GM19463 (cell line): ENCODE measurements around the gene CHCHD6.

Experiments used
- ATAC-seq: cut with Tn5 transposase; IDR thresholded peaks from one replicate; pipeline ENCODE4 v1.9.1; 2021; ENCODE audit warnings: mild to moderate bottlenecking, moderate library complexity; ENCODE audit not compliant: unreplicated experiment

The CHCHD6 gene

DNA sequence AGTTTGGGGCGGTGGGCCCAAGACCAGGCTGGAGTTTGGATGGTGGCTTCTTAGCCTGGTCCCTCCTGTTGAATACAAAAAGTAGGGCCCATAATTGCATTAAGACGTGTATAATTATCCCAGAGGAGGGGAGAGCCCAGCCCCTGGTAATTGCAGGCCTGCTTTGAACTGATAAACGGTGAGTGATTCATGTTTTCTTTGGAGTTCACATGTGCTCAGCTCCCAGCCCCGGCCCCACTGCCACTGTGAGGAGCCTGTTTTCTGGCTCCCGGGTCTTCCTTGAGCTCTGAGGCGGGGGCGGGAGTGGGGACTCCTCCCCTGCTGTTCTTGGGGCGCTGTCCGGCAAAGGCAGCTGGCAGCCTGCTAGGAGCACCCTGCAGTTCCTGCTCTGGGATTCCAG, 282.0 kb downstream of the CHCHD6 start:
- ATAC-seq: no peak

DNA sequence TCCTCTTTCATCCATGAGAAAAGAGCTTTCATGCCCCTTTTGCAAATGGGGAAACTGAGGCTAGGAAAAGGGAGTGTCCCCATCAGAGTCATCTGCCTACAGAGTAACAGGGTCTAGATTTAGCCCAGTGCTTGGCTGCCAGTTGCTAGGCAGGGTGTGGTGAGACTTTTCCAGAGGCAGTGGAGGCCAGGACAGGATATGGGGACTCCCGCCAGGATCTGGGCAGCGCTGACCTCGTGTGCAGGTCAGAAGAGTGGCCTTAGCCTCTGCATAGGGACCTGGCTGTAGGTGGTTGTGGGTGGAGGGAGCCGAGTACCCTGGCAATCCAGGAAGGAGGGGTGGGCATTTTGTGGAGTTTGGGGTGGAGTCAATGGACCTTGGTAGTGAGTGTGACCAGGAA, 283.1 kb downstream of the CHCHD6 start:
- ATAC-seq: no peak

DNA sequence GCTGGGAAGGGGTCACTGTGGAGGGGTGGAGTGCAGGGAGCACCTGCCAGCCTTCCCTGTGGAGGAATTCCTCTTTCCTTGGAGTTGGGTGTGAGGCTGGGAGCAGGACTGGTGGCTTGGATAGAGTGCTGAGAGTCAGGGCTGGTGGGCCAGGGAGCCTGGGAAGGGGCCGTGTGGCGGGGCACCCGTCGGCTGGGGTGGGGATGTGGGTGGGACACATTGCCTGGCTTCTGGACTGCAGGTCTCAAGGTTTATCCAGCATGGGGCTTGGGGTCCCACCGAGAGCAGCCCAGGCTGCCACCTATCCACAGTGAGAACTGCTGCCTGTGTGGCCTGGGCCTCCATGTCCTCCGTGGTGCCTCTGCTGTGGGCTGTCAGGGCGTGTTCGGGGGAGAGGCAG, 283.6 kb downstream of the CHCHD6 start:
- ATAC-seq: no peak

DNA sequence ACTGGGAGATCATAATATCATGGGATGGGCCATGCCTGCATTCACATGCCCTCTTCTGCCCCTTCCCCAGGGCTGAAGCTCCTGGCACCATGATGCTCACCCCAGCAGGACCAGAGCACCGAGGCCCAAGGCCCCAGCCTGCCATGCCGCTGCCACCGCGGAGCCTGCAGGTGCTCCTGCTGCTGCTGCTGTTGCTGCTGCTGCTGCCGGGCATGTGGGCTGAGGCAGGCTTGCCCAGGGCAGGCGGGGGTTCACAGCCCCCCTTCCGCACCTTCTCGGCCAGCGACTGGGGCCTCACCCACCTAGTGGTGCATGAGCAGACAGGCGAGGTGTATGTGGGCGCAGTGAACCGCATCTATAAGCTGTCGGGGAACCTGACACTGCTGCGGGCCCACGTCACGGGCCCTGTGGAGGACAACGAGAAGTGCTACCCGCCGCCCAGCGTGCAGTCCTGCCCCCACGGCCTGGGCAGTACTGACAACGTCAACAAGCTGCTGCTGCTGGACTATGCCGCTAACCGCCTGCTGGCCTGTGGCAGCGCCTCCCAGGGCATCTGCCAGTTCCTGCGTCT, 284.5 kb downstream of the CHCHD6 start:
- ATAC-seq: no peak

DNA sequence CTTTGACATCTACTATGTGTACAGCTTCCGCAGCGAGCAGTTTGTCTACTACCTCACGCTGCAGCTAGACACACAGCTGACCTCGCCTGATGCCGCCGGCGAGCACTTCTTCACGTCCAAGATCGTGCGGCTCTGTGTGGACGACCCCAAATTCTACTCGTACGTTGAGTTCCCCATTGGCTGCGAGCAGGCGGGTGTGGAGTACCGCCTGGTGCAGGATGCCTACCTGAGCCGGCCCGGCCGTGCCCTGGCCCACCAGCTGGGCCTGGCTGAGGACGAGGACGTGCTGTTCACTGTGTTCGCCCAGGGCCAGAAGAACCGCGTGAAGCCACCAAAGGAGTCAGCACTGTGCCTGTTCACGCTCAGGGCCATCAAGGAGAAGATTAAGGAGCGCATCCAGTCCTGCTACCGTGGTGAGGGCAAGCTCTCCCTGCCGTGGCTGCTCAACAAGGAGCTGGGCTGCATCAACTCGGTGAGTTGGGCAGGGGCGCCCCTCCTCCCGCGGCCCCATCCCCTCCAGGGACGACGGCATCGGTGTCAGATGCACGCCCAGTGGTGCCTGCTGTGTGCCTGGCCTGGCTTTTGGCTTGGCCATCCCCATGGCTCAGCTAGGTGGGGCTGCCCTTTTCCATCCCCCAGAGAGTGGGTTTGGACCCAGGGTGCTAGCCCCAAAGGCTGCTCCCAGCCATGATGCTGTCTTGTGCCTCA, 285.4 kb downstream of the CHCHD6 start:
- ATAC-seq: no peak

DNA sequence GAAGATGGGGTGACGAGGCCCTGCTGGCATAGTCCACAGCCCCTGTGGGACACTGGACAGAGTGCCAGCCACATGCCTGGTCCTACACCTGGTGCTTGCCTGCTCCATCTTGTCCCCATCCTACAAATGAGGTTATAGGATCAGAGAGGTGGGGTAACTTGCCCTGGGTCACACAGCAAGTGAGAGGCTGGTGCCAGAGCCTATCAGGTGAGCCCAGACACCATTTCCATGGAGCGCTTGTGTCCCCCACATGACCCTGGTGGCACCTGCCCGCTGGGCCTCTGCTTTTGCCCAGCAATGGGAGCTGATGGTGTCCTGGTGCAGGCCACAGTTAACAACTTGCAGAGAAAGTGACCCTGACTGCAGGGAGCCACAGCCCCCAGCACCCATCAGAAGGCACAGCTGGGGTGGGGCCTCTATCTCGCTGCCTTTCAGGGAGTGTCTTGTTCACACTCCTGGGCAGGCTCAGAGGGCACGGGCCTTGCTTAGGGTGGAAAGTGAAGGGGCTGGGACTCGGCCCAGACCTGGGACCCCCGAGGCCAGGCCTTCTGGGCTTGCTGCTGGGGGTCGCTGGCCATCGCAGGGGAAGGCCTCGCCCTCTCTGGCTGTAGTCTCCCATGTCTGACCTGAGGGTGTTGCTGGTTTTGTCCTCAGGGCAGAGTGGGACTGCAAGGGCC, 286.1 kb downstream of the CHCHD6 start:
- no peak for ATAC-seq

DNA sequence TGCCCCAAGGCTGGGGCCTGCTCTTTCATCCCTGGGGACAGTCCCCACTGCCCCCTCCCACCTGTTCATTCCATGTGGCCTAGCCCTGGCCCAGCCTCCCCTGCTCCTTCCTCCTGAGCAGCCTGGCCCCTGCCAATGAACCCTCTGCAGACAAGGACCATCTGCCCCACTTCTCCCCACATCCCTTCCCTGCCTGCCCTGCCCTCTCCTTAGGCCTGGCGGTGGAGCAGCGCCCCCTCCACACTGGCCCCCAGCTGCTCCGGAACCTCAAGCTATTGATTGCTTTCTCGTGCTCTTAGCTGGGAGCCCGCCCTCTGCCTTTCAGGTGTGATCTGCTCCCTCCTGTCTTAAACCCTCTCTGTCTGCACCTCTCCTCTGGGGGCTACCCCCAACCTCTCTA, 286.9 kb downstream of the CHCHD6 start:
- ATAC-seq: no peak

DNA sequence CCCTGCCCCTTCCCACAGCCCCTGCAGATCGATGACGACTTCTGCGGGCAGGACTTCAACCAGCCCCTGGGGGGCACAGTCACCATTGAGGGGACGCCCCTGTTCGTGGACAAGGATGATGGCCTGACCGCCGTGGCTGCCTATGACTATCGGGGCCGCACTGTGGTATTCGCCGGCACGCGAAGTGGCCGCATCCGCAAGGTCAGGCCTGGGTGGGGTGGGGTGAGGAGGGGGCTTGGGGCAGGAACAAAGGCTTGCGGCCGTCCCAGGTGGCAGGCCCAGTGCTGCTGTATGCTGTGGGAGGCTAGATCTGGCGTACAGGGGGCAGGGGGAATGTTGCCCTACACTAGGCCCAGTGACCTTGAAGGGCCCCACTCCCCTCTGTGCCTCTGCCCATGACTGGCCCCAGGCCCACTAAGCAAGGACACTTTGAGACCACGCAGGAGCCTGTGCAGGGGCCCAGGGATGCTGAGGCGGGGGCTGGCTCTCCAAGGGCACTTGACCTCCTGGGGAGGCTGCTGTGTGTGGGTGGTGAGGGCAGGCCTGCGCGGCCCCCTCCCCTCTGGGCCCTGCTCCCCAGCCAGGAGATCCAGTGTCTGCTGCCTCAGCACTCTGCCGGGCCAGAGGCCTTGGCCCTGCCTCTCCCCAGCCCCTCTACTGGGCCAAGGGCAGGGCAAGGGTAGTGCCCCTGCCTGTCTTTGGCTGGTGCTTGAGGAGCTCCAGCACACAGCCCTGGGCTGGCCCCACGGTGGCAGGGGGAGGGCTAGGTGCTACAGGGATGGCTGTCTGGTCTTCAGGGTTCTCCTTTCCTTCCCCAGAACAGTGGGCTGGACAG, 287.5 kb downstream of the CHCHD6 start:
- ATAC-seq: no peak

DNA sequence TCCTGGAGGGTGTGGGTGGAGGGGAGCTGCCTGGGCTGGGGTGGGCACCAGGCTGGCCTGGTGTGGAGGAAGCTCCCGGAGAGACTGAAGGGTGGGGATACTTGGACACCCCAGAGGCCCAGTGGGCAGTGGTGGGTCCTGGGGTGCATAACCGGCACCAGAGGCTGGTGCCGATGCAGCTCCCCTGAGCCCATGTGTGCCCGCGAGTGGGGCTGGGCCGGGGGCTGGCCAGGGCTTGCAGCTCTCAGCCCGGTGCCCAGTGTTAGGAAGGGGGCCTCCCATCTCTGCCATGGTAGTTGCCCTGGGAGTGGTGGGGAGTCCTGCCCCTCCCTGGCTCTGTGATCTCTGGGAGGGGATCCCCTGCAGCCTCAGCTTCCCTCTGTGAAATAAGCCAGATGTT, 288.2 kb downstream of the CHCHD6 start:
- ATAC-seq: no peak

DNA sequence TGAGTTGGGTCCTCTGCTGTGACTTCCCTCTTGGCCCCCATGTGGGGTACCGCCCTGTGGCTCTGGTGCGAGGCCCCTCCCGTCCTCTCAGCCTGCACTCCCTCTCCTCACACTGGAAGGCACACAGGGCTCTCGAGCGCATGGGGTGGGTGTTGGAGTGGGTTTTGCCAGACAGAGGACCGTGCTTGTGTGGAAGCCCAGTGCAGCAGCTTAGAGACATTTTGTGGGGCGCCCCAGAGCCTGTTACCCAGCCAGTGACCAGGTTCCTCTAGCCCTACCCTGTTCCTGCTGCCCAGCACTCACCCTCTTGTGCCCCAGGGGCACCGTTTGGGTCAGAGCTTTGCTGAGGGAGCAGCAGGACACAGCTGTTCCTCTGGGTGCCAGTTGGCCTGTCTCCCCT, 288.7 kb downstream of the CHCHD6 start:
- ATAC-seq: no peak

DNA sequence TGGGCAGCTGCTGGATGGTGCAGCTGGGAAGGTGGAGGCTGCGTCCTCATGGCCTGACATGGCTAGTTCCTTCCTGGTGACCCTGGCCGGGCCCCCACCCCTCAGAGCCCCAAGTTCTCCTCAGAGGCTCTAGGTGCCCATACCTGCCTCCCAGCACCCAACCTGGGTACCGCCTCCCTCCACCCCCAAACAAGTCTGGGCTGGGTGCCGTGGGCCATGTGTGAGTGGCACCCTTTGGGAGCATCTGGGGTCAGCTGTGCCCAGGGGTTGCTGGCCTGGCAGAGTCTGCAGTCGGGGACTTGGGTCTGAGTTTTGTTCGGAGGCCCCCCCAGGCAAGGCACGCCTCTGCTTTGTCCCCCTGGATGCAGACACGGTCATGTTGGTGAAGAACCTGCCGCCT, 289.4 kb downstream of the CHCHD6 start:
- ATAC-seq: no peak

DNA sequence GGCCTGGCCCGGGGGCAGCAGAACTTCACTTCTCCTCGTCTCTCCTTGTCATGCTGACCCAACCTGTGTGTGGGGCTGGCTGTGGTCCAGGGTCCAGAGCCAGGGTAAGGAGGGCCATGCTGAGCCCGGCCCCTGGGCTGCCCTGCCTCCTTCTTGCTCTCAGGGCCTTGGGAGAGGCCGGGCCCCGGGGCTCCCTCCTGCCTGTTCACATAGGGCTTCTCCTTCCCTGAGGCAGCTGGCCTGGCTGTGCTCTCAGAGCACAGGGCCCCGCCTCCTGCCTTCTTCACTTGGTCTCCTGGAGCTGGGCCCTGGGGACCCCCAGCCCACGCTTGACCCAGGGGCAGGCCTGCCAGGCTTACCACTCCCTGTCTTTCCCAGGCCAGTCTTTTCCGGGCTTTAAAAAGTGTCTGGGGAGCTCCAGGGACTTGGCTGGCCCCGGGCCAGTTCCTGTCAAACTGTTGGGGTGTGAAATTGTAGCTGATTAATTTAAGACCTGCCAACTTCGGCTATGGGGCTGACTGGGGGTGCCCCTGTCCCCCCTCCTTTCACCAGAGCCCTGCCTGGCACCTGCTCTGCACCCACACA, 290.7 kb downstream of the CHCHD6 start:
- no peak for ATAC-seq

DNA sequence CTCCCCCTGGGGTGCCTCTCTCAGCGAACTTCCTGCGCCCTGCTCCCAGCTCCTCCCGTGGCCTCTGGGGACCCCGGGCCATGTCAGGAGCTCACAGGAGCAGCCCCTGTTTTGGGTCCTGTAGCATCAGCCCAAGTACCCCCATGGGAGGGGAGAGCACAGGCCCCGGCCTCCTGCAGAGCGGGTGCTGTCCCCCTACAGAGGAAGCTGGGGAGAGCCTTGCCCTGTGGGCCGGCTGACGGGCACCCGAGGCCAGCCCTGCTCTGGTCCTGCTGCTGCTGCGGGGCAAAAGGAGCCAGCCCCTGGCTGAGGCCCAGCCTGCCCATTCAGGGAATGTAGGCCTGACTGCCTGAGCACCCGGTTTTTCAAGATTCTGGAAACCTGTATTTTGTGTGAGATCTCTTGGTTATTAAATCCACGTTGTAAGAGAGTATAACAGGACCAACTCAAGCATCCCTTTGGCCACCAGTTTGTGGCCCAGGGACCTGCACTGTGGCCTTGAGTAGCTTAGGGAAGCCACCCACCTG, 291.3 kb downstream of the CHCHD6 start:
- ATAC-seq: no peak

DNA sequence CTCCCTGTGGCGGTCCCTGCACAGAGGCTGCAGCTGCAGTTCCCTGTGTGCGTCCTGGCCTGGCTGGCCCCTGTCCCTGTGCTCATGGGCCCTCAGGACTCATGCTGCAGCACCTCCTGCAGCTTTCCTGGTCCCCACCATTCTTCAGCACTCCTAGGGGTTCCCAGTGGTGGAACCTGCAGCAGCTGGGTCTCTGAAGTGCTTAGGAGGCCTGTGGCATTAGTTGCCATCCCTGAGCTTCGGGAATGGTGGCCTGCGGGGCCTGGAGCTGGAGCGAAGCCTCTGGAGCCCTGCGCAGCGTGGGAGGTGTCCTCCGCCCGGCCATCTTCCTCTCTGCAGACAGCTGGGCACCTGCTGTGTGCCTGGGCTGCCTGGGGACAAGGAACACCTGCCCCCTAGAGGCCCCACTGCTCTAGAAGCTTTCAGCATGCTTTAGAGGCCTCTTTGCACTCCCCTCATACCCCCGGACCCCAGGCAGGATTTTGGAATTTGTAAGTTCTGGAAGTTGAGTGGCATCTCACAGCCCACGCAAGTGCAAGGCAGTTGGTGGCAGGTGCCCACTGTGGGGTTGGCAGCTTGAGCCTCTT, 292.0 kb downstream of the CHCHD6 start:
- ATAC-seq: no peak

DNA sequence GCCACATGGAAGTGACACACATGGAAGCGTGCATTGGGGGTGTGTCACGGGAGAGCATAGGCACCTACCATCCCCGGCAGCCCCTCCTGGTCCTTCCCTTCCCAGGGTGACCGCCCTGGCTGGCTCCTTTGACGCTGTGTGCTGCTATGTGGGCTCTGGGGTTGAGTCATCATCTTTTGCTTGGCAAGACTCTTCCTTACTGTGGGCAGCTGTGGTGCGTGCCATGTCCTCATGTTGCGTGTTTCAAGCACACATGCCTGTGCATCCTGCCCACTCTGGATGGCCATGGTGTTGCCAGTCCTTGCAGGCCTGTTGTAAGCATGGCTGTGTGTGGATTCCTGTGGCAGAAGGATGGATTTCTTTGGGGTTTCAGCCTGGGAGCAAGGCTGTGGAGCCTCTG, 292.9 kb downstream of the CHCHD6 start:
- ATAC-seq: no peak

DNA sequence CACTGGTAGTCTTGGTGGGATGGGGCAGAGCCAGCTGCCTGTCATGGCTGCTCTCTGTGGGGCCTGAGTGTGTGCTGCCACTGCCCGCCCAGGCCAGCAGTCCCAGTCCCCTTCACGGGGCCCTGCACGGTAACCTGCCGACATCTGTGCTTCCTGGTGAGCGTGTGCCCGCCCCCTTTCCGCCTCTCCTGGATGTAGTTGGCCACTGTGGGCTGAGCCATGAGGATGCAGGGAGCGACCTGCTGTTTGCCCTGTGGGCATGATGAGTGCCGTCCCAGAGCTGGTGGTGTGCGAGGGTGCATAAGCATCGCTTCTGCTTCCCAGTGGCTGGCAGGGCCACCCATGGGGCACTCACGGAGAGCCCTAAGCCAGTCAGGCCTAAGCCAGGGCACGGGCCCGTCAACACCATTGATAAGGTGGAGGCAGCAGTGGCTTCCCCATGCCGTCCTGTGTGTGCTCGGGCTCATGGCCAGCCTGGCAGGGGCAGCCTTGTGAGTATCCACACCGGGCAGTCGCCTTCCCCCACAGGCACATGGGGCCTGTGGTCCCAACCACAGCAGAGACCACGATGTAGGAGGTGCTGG, 293.5 kb downstream of the CHCHD6 start:
- ATAC-seq: no peak

DNA sequence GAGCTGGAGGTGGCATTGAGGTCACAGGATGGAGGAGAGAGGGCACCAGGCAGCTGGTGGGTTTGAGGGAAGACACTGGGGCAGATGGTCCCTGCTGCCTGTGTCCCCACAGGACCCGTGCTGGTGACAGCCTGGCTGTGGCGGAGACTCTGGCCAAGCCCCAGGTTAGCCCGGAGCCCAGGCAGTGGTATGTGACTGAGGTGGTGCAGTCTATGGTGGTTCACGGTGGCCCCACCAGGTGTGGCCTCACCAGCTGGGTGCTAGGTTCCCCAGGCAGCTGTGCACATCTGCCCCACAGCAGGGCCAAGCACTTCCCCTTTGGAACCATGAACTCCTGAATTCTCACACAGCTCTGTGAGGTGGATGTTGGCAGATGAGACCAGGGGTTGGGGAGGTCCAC, 294.3 kb downstream of the CHCHD6 start:
- ATAC-seq: no peak

DNA sequence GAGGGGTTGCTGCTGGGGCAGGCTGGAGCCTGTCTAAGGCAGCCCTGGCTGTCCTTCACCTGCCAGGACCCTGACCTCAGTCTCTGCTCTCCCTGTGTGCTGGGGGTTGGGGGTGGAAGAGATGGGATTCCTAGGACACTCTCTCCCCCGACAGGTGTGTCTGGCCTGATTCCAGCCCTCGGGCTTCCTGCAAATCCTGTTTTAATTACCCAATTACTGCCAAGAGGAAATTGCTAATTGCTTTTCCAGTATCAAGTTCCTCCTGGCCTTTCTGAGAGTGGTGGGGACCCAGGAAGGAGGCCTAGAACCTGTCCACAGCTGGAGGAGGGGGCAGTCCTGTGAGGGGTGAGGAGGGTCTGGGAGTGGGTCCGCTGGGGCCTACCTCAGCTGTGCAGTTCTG, 294.7 kb downstream of the CHCHD6 start:
- no peak for ATAC-seq

DNA sequence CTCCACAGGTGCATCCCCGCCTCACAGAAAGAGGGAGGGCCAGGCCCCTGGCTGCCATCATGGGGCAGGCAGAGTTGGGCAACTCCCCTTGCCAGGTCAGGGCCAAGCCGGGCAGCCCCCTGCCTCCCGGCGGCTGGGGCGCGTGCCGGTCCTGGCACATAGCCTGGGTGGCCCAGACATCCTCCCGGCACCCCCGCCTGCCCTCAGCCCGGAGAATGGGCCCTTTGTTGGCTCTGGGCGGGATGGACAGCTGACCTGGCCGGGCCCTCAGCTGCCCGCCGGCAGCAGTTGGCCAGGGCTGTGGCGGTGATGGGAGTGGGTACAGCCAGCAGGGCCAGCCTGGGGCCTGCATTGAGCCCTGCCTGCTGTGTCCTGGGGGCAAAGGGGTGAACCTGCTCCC, 295.3 kb downstream of the CHCHD6 start:
- no peak for ATAC-seq

DNA sequence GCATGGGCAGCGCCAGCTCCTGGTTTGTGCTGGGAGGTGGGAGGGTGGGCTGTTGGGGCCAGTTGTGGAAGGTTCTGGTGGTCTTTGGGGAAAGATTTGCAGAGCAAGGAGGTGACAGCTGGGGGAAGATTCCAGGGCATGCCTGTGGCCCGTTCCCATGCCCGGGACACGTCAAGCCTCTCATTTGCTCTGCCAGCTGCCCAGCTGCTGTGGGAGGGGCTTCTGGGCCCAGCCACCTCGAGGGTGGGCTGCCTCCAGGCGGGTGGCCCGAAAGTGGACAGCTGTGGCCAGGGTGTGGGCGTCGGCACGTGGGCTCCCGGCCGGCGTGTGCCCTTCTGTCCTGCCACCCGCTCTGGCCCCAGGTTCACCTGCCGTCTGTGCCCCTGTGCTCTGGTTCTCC, 296.1 kb downstream of the CHCHD6 start:
- no peak for ATAC-seq
